ENCODE results near the gene ABCA1.
"Not testable (repeated sequence)": the region's sequence is repeated elsewhere in the genome, so short reads cannot be mapped to it uniquely, and the experiment has no call there.

ABCA1 gene

DNA sequence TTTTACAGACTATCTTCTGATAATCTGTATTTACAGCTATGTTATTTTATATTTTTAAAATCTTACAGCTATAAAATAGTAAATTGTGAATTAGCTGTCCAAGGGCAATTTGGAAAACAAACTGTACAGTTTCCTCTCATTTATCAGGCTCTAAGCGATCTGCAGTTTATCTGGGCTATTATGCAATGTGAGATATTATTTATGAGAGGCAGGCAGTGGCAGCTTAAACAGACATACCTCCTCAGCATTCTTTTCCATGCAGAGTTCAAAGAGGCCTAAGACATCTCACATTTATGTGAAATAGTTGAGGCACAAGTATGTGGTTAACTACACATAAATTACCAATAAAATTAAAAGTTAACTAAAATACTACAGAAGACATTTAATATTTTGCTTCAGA, 153.8 kb downstream of the ABCA1 start:
- in situ Hi-C loops (cut with MboI; ENCODE audit: low sequenced_read_pairs): loop anchor here (10.0 kb wide), 1 partner anchor 641 kb away; no protein-coding TSS in a partner anchor

DNA sequence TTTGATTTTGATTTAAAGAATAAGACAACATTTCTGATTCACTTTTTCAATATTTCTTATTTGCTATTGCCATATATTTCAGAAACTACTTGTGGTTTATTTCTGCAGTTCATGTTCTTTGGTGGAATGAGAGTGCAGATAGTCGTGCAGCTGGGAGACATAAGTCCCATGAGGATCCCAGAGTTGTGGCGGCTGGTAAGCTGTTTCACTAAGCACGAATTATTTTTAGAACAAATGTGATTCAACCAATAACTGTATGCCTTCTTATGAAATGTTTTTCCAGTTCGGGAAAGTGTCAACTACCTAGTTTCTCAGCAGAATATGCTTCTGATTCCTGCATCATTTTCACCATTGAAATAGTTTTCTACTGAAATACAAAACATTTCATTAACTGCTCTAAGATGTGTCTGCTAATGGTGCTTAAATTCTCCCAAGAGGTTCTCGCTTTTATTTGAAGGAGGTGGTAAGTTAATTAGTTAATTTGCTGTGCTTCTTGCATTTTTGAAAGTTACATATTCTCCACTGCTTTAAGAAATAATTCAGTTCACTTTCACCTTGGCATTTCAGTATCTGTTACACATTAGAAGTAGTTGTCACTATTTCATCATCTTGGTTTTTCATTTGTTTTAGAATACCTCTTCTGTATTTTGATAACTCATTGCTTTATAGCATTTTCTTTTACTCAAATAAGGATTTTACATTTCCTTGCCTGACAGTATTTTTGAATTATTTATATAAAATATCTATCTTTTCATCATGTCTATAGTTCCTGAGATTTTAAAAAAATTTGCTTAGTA, 155.0 kb downstream of the ABCA1 start:
- in situ Hi-C loops (cut with MboI; ENCODE audit: low sequenced_read_pairs): loop anchor here (10.0 kb wide), 1 partner anchor 642 kb away; no protein-coding TSS in a partner anchor

GRCh38 chr9:104769655-104770054, 158.3 kb downstream of the ABCA1 start:
- in situ Hi-C loops (cut with MboI; ENCODE audit: low sequenced_read_pairs): loop anchor here (10.0 kb wide), 1 partner anchor 645 kb away; no protein-coding TSS in a partner anchor

DNA sequence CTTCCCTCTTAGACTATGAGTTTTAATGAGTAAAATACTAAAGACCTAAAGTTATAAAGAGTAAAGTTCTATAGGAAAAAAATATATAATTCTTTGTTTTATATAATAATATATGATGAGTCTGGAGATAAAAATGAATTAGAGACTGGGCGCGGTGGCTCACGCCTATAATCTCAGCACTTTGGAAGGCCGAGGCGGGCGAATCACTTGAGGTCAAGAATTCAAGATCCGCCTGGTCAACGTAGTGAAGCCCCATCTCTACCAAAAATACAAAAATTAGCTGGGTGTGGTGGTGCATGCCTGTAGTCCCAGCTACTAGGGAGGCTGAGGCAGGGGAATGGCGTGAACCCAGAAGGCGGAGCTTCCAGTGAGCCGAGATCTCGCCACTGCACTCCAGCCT, 158.9 kb downstream of the ABCA1 start:
- in situ Hi-C loops (cut with MboI; ENCODE audit: low sequenced_read_pairs): not testable (repeated sequence)

GRCh38 chr9:104767507-104767906, 160.4 kb downstream of the ABCA1 start:
- in situ Hi-C loops (cut with MboI; ENCODE audit: low sequenced_read_pairs): no loop called here

DNA sequence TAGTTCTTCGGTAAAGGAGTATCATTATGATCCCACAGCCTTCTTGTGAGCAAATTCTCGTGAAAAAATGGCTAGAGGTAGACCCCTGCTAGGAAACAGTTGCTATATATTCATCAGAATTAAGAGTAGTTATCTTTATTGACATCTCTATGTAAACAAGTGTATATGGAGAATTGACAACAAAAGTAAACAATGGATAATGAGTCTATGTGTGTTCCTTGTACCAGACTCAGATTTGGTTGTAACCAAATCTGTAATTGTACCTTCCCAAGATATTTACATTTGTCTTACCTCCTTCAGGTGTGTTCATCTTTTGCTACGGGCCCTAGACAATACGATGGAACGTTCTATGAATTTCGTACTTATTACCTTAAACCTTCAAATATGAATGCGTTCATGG, 161.9 kb downstream of the ABCA1 start:
- in situ Hi-C loops (cut with MboI; ENCODE audit: low sequenced_read_pairs): no loop called here

GRCh38 chr9:104765138-104765537, 162.8 kb downstream of the ABCA1 start:
- in situ Hi-C loops (cut with MboI; ENCODE audit: low sequenced_read_pairs): no loop called here

DNA sequence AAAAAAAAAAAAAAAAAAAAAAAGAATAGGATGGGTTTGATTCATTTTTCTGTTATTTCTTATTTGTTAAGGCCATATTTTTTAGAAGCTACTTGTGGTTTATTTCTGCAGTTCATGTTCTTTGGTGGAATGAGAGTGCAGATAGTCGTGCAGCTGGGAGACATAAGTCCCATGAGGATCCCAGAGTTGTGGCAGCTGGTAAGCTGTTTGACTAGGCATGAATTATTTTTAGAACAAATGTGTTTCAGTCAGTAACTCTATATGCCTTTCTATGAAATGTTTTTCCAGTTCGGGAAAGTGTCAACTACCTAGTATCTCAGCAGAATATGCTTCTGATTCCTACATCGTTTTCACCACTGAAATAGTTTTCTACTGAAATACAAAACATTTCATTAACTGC, 169.0 kb downstream of the ABCA1 start:
- in situ Hi-C loops (cut with MboI; ENCODE audit: low sequenced_read_pairs): no loop called here

GRCh38 chr9:104750185-104750767, 177.7 kb downstream of the ABCA1 start:
- in situ Hi-C loops (cut with MboI; ENCODE audit: low sequenced_read_pairs): no loop called here

DNA sequence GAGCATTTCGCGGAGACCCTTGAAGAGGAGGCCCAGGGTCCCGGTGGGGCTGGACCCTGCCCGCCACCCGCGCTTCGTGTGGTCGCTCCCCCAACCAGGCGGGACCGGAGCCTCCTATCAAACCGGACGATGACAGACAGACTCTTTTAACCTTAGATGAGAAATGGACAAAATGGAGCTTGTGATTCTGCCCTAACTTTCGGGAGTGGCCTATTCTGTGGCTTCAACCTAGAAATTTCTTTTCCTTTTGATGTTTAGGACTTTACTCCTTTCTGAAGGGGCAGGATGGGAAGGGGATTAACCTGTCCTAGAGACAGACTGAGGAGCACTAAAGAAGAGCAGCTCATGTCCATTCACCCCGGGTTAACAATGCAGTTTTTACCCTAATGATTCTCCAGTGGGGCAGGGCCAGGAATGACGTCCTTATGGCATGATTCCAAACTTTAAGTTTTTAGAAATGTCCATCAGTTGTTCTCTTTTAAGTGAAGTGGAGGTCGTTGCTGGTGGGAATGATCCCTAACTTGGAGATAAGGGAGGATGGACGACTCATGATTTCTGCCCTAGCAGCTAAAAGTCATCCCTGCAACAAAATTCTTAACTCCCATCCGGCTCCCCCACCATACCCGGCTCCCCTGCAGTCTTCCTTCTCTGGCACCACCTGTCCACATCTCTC, 179.5 kb downstream of the ABCA1 start:
- in situ Hi-C loops (cut with MboI; ENCODE audit: low sequenced_read_pairs): no loop called here

DNA sequence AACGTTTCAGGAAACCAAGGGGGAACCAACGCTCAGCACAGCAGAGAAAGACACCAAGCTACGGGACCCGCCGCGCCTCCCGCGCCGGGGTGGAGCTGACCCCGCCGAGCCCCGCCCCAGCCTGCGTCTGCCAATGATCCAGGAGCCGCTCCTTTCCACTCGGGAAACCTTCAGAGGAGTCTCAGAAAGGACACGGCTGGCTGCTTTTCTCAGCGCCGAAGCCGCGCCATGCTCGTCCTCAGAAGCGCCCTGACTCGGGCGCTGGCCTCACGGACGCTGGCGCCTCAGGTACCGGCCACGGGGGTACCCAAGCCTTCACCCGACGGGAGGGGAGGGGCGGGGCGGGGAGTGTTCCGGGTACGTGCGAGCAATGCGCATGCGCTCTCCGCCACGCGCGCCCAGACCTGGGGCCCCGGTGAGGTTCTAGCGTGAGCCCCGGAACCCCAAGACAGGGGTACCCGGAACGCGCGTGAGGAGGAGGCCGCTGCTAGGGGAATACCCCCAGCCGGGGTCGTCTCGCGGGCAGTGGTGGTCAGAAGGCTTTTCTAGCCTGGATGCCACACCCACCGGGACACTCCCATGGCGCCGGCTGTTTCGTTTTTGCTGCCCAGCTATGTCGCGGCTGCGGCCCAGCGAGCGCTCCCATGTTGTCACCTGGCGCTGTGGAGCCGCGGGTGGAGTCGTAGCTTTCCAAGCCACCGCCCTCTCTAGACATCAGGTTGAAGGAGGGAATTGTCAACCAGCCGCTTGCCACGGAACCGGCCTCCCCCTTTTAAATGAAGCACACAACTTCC, 180.2 kb downstream of the ABCA1 start, which contains the start of gene NIPSNAP3A:
TSS of gene NIPSNAP3A (plus strand) at position 119 of the 794 bp plus-strand sequence. CDS start at position 229, 110 bp downstream.
- in situ Hi-C loops (cut with MboI; ENCODE audit: low sequenced_read_pairs): no loop called here

GRCh38 chr9:104747245-104747564, 180.8 kb downstream of the ABCA1 start:
- in situ Hi-C loops (cut with MboI; ENCODE audit: low sequenced_read_pairs): no loop called here

- in situ Hi-C loops (cut with MboI; ENCODE audit: low sequenced_read_pairs): no loop called here
These were observed 181.2 kb downstream of the ABCA1 start for GRCh38 chr9:104746798-104747197.

GRCh38 chr9:104746285-104746684, 181.7 kb downstream of the ABCA1 start:
- in situ Hi-C loops (cut with MboI; ENCODE audit: low sequenced_read_pairs): no loop called here

- in situ Hi-C loops (cut with MboI; ENCODE audit: low sequenced_read_pairs): no loop called here
These were observed 182.1 kb downstream of the ABCA1 start for GRCh38 chr9:104745852-104746251.

GRCh38 chr9:104743376-104743985, 184.5 kb downstream of the ABCA1 start:
- in situ Hi-C loops (cut with MboI; ENCODE audit: low sequenced_read_pairs): no loop called here

GRCh38 chr9:104740621-104741020, 187.3 kb downstream of the ABCA1 start:
- in situ Hi-C loops (cut with MboI; ENCODE audit: low sequenced_read_pairs): no loop called here

- in situ Hi-C loops (cut with MboI; ENCODE audit: low sequenced_read_pairs): no loop called here
These were observed 189.5 kb downstream of the ABCA1 start for GRCh38 chr9:104738452-104738851.
